Lower leg skin (tissue), 4 donors: ENCODE measurements around the gene PDE7B. TPM values are rescaled to one million over a fixed set of nuclear protein-coding genes. Genes with fewer than 3 reads are reported as not detected.

Experiments
- DNase-seq, 2 donors: peaks; one replicate each; pipeline ENCODE4 v3.0.0-alpha.2; 2019; ENCODE audit warnings: low spot score in 2 of 2
- H3K4me3 ChIP-seq: fragments of 200-600 bp; sonication (generic); 2 replicates; pipeline ENCODE4 v1.5.1; 2017; ENCODE audit warnings: mild to moderate bottlenecking, low read depth; ENCODE audit not compliant: poor library complexity, severe bottlenecking
- CTCF ChIP-seq, 3 donors: fragments of 450-650 bp; IDR thresholded peaks; one replicate each; pipeline ENCODE4 v1.5.1; 2016; ENCODE audit warnings: antibody characterized with exemption in 3 of 3, mild to moderate bottlenecking in 3 of 3, moderate library complexity in 2 of 3
- POLR2A ChIP-seq, 2 donors: fragments of 450-650 bp; IDR thresholded peaks; one replicate each; pipeline ENCODE4 v1.6.1; 2016 to 2017; ENCODE audit warnings: antibody characterized with exemption in 2 of 2, mild to moderate bottlenecking in 1 of 2, moderate library complexity in 1 of 2
- WGBS, 2 donors: methylation state at CpG; one replicate each; pipeline ENCODE4 v1.1.5; 2018; 5-methylcytosine and 5-hydroxymethylcytosine counted together
- intact Hi-C: fragments of 100-400 bp; cut with DNase I; formaldehyde crosslinking; loops from one replicate; pipeline ENCODE4 v1.15.0; 2023; ENCODE audit warnings: low total_unique reads
- total RNA-seq, 4 donors: library from RNA; depleted of rRNA; stranded (reverse); fragments of >200 nt; gene quantifications; one replicate each; pipeline ENCODE4 v1.1.0, GENCODE V29; 2016

PDE7B gene
- total RNA-seq, 4 donors from 2014 or later, result 0.30 to 1.5 (median 0.89) TPM

GRCh38 chr6:135938576-135939207 lies 87.2 kb downstream of the PDE7B start:
- 46 to 49% methylated on average over 9 of the region's 9 CpGs for WGBS, 2 donors
- no peak overlapping the region for H3K4me3 ChIP-seq
- intact Hi-C loops, result no loop called here
- TF ChIP-seq CTCF (IDR thresholded peaks at IDR 0.05) (no peak), POLR2A (IDR thresholded peaks at IDR 0.05) (no peak)
- DNase-seq, result no peak

GRCh38 chr6:135939208-135939591 lies 87.7 kb downstream of the PDE7B start:
- DNase-seq, result no peak
- TF ChIP-seq POLR2A (IDR thresholded peaks at IDR 0.05), result no peak
- TF ChIP-seq CTCF (IDR thresholded peaks at IDR 0.05), result no peak
- intact Hi-C loops, result no loop called here
- no peak overlapping the region for H3K4me3 ChIP-seq
- WGBS, 2 donors, result 49 to 56% methylated on average over 7 of the region's 7 CpGs

GRCh38 chr6:135940616-135941167 lies 89.2 kb downstream of the PDE7B start:
- no peak for TF ChIP-seq POLR2A (IDR thresholded peaks at IDR 0.05)
- TF ChIP-seq CTCF (IDR thresholded peaks at IDR 0.05), result no peak
- no peak overlapping the region for H3K4me3 ChIP-seq
- 72 to 94% methylated on average over 5 of the region's 5 CpGs for WGBS, 2 donors
- no peak for DNase-seq
- intact Hi-C loops, result no loop called here

GRCh38 chr6:135941275-135942025 lies 89.9 kb downstream of the PDE7B start:
- no peak for TF ChIP-seq CTCF (IDR thresholded peaks at IDR 0.05)
- no peak for TF ChIP-seq POLR2A (IDR thresholded peaks at IDR 0.05)
- 85 to 95% methylated on average over 1 of the region's 1 CpG for WGBS, 2 donors
- no peak for DNase-seq
- intact Hi-C loops, result no loop called here
- no peak overlapping the region for H3K4me3 ChIP-seq

GRCh38 chr6:135944120-135944519 lies 92.6 kb downstream of the PDE7B start:
- no peak for DNase-seq
- 59 to 62% methylated on average over 6 of the region's 6 CpGs for WGBS, 2 donors
- TF ChIP-seq CTCF (IDR thresholded peaks at IDR 0.05), result no peak
- no peak for TF ChIP-seq POLR2A (IDR thresholded peaks at IDR 0.05)
- intact Hi-C loops, result no loop called here
- H3K4me3 ChIP-seq, result no peak overlapping the region
